ENCODE measurements around the gene CBX2.
"Not testable (repeated sequence)": the region's sequence is repeated elsewhere in the genome, so short reads cannot be mapped to it uniquely, and the experiment has no call there.

CBX2 gene

DNA sequence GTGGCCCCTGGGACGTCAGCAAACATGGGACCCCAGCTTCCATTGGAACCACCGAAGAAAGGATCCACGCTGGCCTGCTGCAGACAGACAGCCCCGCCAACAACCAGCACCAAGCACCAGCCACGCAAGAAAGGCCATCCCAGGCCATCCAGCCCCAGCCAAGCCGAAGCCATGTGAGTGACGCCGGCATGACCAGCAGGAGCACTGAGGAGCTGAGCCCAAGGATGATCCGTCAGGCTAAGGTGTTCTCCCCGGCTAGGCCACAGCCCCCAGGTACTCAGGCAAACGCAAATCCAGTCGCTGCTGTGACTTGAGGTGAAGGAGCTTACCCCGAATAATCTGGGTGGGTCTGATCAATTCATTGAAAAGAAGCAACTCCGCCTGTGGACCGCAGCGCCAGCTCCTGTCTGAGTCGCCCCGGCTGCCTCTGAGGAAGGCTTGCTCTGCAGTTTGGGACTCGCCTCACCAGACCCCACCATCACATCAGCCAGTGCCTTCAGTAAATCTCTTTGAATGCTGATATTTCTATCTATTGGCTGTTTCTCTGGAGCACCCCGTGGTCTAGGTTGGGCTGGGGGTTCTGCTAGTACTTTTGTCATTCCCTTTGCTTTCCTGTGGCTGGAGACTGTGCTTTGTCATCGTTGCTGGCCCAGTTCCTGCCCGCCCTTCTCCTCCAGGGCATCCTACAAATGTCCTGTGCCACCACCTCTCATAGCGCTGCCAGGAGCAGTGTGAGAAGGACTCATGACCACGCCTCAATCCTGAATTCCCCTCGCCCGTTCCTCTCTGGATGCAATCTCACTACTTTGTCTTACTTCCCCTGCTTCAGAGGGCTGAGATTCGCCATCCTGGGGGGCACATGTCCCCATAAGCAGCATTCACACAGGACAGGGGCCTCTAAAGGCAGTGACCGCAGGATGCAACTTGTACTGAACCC is 8.1 kb upstream of the CBX2 start:
- FAIRE-seq (no peak), DNase-seq (ENCODE audit: insufficient read length, low spot score) (no peak)

DNA sequence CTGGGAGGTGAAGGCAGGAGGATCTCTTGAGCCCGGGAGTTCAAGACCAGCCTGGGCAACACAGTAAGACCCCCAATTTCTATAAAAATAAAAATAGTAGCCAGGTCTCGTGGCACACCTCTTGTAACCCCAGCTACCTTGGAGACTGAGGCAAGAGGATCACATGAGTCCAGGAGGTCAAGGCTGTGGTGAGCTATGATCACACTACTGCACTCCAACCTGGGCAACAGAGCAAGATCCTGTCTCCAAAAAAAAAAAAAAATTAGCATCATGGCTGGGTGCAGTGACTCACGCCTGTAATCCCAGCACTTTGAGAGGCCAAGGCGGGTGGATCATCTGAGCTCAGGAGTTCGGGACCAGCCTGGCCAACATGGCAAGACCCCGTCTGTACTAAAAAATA is 6.7 kb upstream of the CBX2 start:
- FAIRE-seq (no peak), DNase-seq (ENCODE audit: insufficient read length, low spot score) (no peak)

DNA sequence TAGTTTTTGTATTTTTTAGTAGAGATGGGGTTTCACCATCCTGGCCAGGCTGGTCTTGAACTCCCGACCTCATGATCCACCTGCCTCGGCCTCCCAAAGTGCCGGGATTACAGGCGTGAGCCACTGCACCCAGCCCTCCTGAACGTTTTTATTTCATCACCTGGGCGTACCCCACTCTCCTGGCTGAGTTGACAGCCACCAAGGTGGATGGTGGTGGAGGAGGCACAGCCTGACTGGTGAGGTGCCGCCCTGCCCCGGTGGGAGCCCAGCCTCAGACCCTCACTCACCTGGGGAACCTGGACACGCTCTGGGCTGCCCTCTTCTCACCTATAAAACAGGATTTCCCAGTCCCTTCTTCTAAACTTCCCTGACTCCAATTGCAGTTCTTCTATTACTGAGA is 5.2 kb upstream of the CBX2 start:
- DNase-seq (ENCODE audit: insufficient read length, low spot score); FAIRE-seq: not testable (repeated sequence)

DNA sequence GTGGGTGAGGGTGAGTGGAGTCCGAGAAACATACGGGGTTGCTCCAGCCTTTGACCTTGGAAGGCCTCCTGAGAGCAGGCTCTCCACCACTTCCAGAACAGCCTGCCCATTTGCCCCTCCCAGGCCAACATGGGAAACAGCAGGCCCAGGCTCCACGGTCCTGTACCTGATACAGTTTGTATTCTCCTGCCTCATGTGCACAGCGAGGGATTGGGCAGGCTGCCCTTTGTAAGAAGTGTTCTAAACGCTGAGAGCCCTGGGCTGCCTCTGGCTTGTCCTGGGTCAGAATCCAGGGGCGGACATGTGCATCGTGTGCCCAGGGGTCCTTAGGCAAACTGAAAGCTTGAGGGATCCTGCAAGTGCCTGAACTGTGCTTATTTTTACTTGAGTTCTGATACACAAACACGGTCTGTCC is 3.4 kb upstream of the CBX2 start:
- DNase-seq (ENCODE audit: insufficient read length, low spot score) (no peak), FAIRE-seq (no peak)

DNA sequence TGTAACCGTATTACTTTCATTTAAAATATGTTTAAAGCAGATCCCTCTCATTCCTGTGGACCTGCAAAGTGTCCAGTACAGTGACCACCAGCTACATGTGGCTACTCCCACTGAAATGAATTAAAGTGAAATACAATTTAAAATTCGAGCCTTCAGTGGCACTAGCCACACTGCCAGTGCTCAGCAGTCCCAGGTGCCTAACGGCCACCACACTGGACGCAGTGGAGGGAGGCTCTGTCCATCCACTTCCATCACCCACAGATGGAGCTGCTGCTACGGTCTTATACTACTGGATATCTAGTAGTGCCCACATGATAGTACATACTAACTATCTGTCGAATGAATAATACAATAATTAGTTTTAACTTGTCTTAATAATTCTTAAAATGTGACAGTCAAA is 2.3 kb upstream of the CBX2 start:
- FAIRE-seq = no peak
- no peak for DNase-seq (ENCODE audit: insufficient read length, low spot score)

DNA sequence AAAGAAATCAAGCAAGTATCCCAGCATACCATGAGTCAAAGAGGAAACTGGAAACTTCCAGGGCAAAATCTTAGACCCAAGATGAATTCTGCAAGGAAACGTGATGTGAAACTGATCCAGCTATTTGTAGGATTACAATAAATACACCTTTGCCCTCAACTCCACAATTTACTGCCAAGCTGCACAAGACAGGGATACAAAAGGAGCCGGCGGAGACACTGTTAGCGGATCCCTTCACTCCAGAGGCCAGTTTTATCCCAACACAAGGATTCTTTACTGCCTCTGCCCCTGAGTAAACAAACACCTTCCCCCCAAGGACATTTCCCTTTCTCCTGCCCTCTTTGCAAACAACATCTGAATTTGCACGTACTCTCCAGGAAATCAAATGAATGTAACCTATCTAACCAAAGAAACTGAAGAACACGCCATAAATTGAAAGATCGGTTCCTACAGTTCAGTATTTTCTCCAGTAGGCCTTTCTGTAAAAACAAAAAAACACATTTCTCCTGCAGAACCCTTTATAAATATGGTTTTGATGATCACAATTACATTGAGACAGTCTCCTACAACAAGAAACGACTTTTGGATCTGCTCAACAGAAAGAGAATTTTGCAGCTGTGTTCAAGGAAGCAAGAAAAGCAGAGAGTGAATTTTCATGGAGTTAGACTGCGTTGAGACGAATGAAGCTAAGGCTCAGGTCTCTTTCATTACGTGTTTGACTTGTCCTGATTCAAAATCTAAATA is 1.4 kb upstream of the CBX2 start:
- FAIRE-seq (no peak), DNase-seq (ENCODE audit: insufficient read length, low spot score) (no peak)

DNA sequence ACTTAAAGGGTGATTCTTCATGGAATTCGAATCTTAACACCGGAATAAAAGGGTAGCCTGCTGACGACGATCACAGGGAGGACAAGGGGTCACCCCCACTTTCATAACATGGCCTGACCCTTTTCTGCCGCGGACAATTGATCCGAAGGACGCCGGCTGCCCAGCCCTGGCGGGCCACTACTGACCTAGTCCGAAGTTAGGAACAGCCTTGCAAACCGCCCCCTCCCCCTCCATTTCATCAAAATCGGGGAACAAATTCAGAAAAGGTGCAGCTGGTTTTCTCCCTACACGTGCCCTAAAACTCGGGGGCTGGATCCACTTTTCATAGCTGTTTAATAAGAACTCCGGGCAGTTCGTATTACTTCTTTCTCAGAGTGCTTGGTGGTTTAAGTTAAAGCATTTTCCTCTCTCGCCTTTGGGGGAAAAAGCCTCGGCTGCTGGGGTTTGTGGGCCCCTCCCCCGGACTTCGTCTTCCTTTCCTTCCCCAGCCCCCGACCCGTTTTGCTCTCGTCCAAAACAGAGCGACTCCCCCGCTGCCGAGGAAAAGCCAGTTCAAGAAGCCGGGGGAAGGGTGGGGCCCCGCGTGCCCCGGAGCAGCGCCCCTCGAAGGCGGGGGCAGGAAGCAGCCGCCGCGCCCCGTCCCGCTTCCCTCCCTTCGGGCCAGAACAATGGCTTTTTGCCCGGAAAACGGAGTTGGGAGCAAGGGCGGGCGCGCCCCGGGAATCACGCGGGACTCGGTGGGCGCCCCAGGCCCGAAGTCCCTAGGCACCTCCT is 641 bp upstream of the CBX2 start:
- DNase-seq (ENCODE audit: insufficient read length, low spot score) = peak; percentile 65
- no peak for FAIRE-seq

DNA sequence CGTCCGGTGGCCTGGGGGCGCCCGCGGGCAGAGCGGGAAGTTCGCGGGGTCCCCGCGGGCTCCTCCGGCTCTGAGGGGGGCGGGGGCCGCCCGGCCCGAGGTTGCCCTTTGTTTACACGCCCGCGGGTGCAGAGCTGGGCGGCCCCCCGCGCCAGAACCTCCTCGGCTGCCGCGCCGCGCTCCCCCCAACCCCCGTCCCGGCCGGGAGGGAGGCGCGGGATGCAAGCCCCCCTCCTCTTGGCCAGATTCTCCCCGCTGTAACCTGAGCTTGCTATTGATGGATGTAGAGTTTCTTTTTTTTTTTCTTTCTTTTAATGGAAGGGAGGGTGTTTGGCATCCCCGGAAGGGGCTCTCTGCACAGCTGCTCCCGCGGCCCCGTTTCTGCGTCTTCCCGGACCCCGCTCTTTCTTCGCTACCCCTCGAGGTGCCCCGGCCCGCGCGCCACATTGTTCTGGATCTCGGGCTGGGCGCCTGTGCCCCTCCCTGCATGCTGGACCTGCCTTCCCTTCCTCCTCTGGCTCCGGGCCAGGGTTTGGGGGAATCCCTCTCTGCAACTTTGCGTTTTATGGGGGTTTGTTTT is 646 bp downstream of the CBX2 start:
- FAIRE-seq = no peak

DNA sequence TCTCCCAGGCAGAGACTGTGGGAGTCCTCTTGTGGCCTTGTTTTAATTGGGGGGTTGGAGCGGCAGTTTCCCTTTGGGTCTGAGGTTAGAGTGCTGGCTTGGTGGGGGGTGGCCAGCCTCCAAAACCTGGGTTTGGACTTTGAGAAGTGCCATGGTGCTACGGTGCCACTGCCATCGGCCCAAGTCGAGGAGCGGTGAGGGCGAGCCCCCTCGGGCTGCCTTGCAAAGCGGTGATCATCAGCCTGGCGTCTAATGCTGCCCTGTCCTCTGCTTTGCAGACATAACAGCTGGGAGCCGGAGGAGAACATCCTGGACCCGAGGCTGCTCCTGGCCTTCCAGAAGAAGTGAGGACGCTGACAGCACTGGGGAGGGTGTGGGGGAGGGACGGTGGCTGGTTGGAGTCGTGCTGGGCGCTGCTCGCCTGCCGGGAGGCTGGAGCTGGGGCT is 1.2 kb downstream of the CBX2 start:
- no peak for DNase-seq (ENCODE audit: insufficient read length, low spot score)
- FAIRE-seq = no peak

More for the DNA sequence above, 646 bp downstream of the CBX2 start:
- no peak for DNase-seq (ENCODE audit: insufficient read length, low spot score)

DNA sequence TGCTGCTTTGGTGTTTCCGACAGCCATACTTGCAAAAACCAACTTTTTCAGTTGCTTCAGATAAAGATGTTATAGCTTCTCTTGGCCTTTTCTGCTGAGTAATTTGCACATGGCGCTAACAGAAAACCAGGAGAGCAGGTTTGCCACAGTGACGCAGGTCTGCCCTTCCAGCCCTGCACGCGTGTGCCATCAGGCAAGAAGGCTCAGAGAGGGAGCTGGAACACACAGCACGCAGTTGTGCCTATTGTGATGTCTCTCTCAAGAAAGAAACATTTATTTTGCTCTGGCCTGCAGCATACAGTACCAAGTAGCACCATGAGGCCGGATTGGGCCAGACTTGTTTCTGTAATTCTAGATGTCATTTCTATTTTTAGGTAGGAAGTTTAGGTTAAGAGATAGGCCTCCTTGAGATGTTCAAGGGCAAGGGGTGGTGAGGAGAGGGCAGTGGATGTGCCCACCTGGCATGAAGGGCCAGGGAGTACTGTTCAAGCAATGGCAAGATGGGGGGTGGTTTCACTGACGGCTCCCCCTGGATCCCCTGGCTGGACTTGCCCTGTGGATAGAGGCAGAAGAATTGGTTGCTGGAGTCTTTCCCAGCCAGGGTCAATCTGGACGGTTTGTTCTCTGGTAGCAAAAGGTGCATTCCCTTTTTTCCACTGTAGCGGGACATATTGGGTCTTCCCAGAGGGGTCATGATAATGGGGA is 1.9 kb downstream of the CBX2 start:
- no peak for FAIRE-seq

DNA sequence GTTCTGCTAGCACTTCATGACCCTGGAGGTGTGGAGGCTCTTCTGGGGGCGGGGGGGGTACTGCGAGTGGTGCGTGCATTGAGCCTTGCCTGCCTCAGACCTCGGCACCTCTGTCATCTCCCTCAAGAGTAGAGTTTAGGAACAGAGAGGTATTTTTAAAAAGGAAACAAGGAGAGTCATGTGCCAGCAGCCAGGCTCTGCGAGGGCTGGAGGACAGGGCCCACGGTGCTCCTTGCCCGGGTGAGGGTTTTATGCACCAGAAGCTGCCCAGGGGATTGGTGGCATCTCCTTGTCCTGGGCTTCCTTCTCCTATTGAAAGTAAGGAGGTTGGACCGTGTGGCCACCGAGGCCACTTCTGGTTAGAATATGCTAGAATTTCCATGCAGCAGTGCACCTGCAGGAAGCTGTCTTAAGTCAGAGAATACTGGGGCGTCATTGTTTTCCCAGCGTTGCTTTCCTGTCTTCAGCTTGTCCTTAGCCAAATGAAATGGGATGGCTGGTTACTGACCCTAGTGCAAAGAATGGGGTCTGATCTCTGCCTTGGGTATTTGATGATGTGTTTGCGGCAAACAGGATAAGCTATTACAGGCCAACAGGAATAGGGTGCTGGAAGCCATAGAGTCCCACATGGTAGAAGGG is 3.2 kb downstream of the CBX2 start:
- no peak for DNase-seq (ENCODE audit: insufficient read length, low spot score)
- FAIRE-seq = no peak

More for the DNA sequence above, 1.9 kb downstream of the CBX2 start:
- no peak for DNase-seq (ENCODE audit: insufficient read length, low spot score)

DNA sequence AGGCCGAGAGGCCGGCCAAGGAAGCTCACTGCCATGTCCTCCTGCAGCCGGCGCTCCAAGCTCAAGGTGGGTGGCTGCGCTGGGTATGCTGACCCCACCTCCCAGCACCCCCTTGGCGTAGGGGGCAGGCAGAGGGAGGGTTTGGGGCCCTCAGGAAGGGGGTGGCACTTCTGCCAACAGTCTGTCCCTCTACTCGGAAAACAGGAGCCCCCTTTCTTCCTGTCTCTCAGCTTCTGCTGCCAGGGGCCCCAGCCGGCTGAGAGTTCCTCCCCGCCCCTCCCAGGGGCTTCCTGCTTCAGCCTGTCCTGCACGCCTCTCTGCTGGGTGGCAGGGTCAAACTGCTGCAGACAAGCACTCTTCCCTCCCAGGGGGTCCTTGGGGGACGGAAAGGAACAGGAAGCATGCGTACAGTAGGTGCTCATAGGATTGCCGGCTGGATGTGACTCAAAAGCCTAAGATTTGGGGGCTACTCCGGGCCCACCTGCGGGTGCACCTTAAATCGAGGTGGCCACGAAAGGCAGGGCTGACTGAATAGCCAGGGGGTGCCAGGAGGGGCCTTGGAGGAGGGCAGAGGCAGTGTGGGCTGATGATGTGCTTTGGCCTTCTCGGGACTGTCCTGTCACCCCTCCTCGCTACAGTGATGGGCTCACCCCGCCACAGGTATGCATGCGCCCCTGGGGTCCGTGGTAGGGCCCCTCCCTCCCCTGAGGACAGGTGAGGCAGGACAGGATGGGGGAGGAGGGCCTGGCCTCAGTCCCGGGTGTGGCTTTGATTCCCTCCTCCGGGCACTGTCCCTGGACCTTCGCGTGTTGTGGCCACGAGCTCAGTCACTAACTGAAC is 4.0 kb downstream of the CBX2 start:
- DNase-seq (ENCODE audit: insufficient read length, low spot score) (no peak), FAIRE-seq (no peak)

DNA sequence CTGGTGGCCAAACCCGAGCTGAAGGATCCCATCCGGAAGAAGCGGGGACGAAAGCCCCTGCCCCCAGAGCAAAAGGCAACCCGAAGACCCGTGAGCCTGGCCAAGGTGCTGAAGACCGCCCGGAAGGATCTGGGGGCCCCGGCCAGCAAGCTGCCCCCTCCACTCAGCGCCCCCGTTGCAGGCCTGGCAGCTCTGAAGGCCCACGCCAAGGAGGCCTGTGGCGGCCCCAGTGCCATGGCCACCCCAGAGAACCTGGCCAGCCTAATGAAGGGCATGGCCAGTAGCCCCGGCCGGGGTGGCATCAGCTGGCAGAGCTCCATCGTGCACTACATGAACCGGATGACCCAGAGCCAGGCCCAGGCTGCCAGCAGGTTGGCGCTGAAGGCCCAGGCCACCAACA is 5.9 kb downstream of the CBX2 start:
- no peak for DNase-seq (ENCODE audit: insufficient read length, low spot score)
- no peak for FAIRE-seq

DNA sequence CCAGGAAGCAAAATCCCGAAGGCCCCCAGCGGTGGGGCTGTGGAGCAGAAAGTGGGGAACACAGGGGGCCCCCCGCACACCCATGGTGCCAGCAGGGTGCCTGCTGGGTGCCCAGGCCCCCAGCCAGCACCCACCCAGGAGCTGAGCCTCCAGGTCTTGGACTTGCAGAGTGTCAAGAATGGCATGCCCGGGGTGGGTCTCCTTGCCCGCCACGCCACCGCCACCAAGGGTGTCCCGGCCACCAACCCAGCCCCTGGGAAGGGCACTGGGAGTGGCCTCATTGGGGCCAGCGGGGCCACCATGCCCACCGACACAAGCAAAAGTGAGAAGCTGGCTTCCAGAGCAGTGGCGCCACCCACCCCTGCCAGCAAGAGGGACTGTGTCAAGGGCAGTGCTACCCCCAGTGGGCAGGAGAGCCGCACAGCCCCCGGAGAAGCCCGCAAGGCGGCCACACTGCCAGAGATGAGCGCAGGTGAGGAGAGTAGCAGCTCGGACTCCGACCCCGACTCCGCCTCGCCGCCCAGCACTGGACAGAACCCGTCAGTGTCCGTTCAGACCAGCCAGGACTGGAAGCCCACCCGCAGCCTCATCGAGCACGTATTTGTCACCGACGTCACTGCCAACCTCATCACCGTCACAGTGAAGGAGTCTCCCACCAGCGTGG is 6.5 kb downstream of the CBX2 start:
- DNase-seq (ENCODE audit: insufficient read length, low spot score) (no peak), FAIRE-seq (no peak)

DNA sequence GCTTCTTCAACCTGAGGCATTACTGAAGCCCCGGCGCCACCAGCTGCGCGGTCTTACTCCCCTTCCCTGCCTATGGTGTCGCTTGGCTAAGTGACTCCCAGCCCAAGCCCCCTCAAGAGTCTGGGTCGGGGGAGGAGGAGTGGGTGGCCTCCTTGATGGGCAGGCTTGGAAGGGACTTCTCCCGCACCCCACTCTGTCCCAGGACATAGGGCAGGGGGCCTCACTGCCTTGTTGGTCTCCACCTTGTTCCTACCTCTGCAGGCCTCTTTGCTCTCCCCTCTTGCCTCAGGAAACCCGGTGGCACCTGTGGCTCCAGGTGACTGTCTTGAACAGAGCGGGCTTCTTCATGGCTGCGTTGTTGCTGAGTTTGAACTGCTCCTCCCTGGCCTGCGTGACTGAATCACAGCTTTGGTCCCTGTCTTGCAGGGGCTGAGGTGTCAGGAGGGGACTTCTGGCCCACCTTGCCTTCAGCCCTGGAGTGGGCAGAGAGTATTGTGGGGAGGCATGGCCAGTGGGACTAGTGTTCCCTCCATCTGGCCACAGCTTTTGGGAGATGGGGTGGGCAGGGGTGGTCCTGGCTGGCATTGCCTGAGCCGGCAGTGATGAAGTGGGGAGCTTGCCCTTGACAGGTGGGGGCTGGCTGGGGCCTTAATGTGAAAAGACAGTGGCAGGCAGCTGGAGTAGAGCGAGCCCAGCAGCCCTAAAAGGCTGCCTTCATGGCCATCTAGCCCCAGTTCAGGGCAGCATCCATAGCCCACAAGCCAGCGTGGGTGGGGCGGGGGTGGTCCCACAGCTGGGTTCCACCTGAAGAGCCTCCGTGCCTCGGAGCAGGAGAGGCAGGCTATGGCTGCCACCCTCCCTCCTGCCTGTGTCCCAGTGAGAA is 7.3 kb downstream of the CBX2 start:
- FAIRE-seq = no peak

DNA sequence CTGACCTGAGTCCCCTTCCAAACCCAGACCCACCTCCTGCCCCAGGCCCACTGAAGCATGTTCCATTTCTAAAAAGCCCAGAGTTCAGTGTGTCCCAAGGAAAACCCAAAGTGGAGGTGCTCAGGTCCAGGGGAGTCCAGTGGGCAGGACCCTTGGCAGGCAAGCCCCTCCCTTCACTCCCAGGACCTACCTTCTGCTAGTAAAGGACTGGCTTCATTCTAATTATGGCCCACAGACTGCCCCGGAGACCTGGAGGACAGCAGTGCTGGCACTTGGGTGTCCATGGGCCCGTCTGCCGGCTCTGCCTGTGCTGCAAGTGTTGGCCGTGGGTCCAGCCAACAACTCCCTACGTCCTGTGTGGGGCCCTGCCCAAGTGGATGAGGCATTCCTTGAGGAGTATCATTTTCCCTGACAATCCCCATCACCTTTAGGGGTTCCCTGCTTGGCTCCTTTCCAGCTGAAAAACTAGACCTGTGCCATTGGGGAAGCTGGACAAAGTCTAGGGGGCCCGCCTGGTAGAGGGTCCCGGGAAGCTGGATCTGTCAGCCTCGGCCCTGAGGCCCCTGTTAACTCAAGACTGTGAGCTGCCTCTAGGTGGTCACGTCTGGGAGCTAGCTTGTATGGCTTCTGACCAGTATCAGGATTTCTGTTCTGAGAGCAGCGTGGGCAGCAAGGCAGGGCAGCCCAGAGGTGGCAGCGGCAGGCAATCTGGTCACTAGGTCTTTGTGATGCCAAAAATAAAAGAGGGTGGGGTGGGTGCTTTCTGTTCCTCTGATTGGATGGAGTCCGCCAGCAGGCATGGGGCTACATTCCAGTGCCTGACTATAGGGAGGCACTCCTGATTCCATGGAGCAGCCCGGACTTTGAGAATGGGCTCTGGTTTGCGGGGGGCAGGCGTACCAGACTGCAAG is 8.2 kb downstream of the CBX2 start:
- FAIRE-seq = no peak
- no peak for DNase-seq (ENCODE audit: insufficient read length, low spot score)

More for the DNA sequence above, 7.3 kb downstream of the CBX2 start:
- no peak for DNase-seq (ENCODE audit: insufficient read length, low spot score)
